GM19239 (cell line): ENCODE data around the gene COPG1.
"Not testable (repeated sequence)": the region's sequence is repeated elsewhere in the genome, so short reads cannot be mapped to it uniquely, and the experiment has no call there.

Source experiments
- DNase-seq: peaks from one replicate; pipeline ENCODE4 v3.0.0; 2011; ENCODE audit warnings: low spot score; ENCODE audit not compliant: insufficient read length
- FAIRE-seq: peaks from 2 replicates; lab custom pipeline; 2011; peaks lifted over from hg19 to GRCh38; lab: Jason Lieb, UNC

COPG1 gene, protein sequence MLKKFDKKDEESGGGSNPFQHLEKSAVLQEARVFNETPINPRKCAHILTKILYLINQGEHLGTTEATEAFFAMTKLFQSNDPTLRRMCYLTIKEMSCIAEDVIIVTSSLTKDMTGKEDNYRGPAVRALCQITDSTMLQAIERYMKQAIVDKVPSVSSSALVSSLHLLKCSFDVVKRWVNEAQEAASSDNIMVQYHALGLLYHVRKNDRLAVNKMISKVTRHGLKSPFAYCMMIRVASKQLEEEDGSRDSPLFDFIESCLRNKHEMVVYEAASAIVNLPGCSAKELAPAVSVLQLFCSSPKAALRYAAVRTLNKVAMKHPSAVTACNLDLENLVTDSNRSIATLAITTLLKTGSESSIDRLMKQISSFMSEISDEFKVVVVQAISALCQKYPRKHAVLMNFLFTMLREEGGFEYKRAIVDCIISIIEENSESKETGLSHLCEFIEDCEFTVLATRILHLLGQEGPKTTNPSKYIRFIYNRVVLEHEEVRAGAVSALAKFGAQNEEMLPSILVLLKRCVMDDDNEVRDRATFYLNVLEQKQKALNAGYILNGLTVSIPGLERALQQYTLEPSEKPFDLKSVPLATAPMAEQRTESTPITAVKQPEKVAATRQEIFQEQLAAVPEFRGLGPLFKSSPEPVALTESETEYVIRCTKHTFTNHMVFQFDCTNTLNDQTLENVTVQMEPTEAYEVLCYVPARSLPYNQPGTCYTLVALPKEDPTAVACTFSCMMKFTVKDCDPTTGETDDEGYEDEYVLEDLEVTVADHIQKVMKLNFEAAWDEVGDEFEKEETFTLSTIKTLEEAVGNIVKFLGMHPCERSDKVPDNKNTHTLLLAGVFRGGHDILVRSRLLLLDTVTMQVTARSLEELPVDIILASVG

DNA sequence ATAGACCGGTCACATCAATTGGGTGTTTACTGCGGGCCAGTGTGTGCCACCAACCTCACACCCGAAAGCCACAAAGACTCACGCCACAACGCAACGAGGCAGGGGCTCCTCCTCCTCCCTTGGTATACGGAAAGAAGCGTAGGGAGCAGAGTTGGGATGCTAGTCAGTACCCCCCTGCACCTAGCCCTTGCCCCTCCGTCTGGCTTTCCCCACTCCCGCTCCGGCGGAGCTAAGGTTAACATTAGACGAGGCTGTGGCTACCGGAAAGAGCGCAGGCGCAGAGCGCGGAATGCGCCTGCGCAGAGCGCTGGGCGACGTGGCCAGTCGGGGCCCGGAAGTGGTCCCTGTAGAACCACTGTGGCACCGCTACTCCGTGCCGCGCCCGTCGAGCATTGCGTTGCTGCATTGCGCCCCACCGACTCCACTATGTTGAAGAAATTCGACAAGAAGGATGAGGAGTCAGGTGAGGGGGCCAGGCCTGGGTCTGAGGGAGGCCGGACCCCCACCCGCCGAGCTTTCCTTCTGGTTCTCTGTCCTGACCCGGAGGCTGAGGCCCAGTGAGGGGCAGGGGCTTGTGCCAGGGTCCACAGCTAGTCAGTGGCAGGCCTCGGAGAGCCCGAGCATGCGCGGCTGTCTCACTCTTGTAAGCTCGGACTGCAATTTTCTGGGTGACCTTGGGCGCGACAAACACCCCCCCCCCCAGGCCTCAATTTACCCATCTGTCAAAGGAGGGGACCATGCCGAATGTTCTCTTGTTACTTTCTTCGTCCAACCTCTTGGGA lies at the start of gene COPG1:
COPG1 (plus strand) TSS at position 323 of the 782 bp plus-strand sequence; CDS start at position 427, 104 bp downstream.
- DNase-seq (peak; percentile 94), FAIRE-seq (peak; percentile 94)

DNA sequence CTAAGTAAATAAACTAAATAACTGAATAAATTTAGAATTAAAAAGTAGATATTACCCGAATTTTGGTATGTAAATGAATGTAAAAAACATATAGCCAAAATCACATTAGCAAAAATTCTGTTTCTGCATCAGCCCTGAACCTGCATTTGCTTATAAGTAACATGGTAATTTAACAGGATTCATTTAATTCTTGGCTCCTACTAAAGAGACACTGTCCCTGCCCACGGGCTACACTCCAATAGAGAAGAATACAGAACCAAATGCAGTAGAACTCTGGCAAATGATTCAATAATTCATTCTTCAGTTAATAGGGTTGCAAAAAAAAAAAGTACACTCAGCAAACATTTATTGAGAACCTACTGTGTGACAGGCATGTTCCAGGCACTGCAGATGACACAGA lies 44.9 kb upstream of the COPG1 start:
- FAIRE-seq (no peak), DNase-seq (no peak)

DNA sequence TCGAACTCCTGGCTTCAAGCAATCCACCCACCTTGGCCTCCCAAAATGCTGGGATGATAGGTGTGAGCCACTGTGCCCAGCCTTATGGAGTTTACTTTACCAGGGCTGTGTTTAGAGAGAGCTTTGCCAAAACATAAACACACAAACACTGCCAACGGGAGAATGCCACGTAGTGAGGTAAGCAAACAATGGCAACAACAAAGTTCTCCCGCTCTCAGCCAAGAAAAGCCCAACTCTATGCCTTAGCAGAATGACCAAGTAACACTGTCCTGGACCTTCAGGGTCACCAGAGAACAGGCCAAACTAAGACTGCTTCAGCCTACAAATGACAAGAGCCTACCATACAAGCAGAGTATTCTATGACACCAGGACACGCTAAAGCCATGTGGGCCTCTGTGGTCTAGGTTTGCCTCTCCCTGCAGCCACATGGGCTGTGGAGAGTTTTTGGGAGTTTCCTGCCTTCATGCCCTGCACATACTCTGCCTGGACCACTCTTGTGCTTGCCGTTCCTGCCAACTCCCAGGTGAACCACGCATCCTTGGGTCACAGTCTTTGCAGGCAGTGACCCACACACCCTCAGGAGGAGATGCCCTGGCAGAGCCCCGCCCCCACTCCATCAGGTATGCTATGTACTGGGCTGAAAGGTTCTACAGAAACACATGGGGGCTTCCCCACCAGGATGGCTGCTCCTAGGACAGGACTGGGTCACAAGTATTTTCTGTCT lies 44.1 kb upstream of the COPG1 start:
- DNase-seq (no peak), FAIRE-seq (no peak)

DNA sequence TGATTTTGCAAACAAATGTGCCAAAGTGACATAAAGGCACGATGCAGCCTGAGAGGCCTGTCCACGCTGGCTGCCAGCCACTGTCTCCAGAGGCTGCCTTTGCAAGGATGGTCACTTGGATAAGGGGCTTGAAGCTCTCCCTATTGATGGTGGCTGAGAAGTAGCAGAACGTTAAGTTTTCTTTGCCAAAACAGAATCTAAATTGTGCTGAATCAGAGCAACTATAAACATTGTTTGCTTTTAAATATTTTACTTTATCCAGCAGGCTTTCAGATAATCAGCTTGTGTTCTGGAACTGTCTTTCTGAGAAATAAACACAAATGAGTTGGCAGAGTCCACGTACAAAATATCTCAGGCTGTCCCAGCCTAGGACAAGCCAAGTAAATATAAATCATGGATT lies 41.9 kb upstream of the COPG1 start:
- DNase-seq = no peak
- FAIRE-seq = no peak

DNA sequence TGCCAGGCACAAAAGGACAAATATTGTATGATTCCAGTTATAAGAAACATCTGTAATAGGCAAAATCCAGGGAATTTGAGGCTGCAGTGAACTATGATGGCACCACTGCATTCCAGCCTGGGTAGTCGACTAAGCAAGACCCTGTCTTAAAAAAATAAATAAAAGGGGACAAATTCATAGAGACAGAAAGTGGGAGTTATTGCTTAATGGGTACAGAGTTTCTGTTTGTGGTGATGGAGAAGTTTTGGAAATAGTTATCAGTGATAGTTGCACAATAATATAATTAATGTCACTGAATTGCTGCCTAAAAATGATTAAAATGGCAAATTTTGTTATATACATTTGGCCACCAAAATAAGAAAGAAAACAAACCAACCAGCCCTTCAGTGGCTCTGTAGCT lies 38.1 kb upstream of the COPG1 start:
- FAIRE-seq = no peak
- no peak for DNase-seq

DNA sequence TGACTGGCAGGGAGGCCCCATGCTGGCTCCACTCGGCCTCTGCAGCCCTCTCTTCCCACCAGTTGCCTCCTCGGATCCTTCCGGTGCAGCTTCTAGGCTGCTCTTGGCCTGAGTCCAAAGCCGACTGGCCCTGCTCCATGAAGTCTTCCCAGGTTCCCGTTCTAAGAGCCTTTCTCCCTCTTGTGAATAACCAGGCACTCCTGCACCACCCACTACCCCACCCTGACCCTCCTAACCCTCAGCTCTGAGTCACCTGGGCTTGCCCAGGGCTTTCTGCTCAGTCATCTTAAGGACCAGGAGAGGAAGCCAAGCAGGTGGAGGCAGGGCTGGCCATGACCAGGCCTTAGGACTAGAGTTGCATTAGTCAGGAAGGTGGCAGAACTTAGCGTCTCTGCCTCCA lies 37.6 kb upstream of the COPG1 start:
- FAIRE-seq (no peak), DNase-seq (no peak)

DNA sequence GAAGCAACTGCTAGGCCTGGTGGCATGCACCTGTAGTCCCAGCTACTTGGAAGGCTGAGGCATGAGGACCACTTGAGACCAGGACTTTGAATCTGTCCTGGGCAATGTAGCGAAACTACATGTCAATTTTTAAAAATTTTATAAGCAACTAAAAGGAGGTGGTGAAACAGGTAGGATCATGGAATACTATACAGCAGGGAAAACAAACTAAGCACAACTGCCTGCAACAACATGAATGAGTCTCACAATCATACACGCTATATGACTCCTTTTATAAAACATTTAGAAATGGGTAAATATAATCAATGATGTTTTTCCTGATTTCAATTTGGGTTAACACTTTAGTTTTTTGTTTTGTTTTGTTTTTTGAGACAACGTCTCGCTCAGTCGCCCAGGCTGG lies 36.2 kb upstream of the COPG1 start:
- DNase-seq = no peak
- no peak for FAIRE-seq

DNA sequence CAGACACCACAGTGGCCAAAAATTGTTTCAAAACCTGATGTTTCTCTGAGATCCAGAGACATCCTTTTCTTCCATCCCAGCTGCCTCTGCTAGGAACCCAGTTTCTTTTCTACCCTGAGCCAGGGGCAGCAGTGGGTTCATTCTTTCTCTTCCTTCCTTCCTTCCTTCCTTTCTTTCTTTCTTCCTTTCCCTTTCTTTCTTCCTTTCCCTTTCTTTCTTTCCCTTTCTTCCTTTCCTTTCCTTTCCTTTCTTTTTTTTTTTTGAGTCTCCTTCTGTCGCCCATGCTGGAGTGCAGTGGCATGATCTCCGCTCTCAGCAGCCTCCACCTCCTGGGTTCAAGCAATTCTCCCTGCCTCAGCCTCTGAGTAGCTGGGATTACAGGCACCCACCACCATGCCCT lies 30.7 kb upstream of the COPG1 start:
- FAIRE-seq (no peak), DNase-seq (no peak)

DNA sequence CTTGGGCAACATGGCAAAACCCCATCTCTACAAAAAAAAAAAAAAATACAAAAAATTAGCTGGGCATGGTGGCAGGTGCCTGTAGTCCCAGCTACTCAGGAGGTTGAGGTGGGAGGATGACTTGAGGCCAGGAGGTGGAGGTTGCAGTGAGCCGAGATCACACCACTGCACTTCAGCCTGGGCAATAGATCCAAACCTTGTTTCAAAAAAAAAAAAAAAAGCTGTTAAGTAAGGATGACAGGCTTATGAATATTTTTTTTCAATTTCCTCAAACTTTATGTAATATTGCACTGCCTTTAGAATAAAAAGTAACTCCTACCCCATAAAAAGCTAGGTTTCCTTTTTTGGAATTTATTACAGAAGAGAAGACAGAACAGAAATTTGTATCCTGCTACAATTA lies 25.0 kb upstream of the COPG1 start:
- not testable (repeated sequence) for DNase-seq, FAIRE-seq

DNA sequence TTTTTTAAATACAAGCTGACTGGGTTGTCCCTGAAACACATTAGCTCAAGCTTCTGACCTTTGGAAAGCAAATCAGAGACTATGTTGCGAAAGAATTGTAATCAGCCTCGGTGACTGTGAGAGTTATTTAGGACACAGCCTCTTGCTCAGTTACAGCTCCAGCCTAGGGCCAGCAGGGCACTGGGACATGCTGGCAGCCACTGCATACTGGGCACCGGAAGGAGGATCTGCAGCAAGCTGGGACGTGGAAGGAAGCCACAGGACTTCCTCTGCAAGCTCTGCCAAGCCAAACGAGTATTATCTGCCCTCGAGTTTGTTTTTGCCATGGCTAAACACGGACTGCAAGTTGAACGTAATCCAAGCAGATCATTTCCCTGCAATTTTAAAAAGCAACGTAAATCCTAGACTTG lies 24.4 kb upstream of the COPG1 start:
- peak; percentile 23 for DNase-seq
- FAIRE-seq = no peak

DNA sequence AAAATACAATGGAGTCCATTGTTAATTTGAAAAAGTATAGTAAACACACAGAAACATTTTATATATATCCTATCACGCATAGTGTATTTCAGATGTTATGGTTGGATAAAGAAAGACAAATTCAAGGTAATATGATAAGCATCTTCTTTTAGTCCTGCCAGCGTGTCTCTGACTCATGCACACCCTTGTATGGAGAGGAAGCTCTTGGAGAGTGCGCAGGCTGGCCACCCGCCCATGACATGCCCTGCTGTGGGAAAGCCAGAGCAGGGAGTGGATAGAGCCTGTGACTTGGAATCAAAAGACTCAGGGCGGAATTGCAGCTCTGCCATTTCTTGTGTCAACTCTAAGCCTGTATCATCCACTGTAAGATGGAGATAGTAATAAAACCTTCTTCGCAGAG lies 23.0 kb upstream of the COPG1 start:
- DNase-seq (no peak), FAIRE-seq (no peak)

DNA sequence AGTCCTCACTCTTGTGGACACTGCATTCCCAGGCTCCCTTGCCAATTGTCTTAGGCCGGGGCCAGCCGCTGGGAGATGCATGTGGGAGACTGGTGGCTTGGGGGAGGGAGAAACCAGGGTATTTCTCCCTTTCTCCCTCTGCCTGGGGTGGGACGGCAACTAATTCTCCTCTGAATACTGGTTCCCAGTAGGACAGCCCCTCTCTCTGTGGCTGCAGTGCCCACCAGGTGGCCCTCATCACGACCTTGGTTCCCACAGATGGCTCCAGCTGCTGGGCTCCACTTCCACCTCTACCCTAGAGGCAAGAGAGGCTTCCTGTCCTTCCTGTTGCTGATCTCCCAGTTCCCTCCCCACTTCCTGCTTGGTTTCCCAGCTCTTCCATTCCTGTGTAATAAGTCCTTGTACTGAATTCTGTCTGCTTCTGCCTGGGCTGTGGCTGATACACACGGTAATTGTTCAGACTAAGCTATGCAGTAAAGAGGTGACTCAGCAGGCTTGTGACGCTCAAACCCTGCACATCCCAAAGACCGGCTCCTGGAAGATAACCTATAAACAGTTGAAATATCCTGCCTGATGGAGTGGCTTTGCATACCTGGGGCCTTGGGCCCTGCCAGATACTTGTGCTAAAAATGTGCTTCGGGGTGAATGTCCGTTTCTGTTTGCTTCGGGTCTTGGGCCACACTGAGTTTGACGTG lies 20.4 kb upstream of the COPG1 start:
- no peak for FAIRE-seq
- no peak for DNase-seq

DNA sequence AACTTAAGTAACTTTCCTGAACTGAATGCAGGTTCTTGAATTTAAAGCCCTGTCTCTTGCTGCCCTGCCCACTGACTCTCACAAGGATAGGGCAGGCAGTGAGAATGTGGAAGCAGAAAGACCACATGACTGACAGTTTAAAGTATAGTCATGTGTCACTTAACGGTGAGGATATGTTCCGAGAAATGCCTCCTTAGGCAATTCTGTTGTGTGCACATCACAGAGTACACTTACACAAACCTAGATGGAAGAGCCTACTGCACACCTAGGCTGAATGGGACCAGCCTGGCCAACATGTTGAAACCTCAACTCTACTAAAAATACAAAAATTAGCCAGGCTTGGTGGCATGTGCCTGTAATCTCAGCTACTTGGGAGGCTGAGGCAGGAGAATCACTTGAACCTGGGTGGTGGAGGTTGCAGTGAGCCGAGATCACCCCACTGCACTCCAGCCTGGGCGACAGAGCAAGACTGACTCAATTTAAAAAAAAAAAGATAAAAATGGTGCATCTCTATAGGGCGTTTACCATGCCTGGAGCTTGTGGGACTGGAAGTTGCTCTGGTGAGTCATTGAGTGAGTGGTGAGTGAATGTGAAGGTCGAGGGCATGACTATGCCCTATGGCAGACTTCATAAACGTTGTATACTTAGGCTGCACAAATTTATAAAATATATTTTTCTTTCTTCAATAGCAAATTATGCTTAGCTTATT lies 18.9 kb upstream of the COPG1 start:
- DNase-seq (no peak), FAIRE-seq (no peak)

DNA sequence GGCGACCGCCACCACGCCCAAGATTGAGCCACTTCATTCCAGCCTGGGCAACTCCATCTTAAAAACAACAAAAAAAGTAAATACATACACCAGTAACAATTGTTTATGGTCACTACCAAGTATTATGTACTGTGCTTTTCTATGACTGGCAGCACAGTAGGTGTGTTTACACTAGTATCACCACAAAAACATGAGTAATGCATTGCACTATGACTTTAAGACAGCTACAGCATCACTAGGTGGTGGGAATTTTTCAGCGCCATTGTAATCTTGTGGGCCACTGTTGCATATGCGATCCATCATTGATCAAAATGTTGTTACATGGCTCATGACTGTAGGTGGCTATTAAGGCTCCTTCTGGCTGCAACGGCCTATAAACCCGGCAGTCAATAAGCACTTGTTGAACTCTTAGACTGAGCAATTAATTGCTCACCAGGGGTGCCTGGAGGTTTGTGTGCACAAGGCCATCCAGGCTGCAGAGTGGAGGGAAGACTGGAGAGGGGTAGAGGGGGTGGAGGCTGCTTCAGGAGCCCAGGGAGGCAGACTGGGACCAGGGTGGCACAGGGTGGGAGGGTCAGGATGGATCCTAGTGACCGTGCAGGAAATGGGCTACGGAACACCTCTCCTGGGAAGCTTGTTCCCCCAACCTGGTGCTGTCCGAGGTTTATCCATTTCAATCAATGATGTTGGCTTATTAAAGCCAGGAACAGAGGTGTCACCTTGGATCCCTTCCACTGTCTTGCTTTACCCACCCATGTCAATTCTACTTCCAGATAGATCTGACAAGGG lies 17.9 kb upstream of the COPG1 start:
- DNase-seq = no peak
- FAIRE-seq = no peak

DNA sequence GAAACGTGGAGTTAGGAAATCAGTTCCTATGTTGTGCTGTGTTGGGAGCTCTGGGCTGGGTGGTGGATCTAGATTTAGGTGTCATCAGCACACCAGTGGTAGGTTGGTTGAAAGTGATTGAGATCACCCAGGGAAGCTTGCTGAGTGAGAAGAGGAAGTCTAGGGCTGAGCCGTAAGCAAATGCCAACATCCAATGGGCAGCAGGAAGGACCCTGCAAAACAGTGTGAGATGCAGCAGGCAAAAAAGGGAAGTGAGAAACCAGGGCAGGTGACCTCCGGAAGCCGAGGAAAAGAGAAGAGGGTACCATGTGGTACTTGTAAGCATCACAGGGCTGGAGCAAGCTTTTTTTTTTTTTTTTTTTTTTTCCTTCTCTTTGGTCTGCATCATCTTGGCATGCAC lies 15.9 kb upstream of the COPG1 start:
- FAIRE-seq (peak; percentile 57), DNase-seq (peak; percentile 79)

DNA sequence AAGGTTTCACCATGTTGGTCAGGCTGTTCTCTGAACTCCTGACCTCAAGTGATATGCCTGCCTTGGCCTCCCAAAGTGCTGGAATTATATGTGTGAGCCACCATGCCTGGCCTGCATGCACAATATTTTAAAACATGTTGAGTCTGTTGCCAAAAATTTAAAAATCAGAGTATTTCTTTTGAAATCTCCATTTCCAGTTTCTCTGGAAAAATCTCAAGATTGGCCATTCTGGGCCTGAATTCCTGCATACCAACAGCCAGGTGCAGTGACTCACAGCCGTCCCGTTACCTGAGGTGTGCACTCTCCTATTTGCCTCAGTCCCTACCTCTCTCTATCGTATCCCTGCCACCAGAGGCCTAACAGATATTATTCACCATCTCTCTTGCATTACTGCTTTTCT lies 15.0 kb upstream of the COPG1 start:
- FAIRE-seq (no peak), DNase-seq (no peak)

DNA sequence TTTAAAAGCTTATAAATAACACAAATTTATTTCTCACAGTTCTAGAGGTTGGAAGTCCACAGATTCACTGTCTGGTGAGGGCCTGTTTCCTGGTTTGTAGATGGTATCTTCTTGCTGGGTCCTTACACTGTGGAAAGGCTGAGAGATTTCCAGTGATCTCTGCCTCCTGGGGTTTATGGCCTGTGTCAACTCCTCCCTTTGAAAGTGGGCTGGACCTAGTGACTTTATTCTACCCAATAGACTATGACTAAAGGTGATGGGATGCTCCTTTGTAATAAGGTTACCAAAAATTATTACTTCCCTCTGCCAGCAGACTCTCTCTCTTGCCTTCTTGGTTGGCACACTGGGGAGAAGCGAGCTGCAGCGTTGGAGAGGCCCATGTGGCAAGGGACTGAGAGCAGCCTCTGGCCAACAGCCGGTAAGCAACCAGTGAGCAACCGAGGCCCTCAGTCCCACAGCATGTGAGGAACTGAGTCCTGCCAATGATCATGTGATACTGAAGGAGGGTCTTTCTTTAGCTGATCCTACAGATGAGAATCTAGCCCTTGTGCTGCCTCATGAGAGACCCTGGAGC lies 14.0 kb upstream of the COPG1 start:
- FAIRE-seq = no peak
- DNase-seq = no peak
